Endometrial microvascular endothelial cells (primary cell): Measurements from ENCODE around the gene CDH18. TPM values are rescaled to one million over a fixed set of nuclear protein-coding genes. Genes with fewer than 3 reads are reported as not detected.

Experiments used
- in situ Hi-C: cut with HindIII; loops from 2 replicates; pipeline ENCODE4 v1.10.0; 2017; ENCODE audit warnings: low sequenced_read_pairs, low pct_unique_long_range_greater_than_20kb; ENCODE audit errors: inconsistent ontology term
- total RNA-seq: library from RNA; depleted of rRNA; stranded (reverse); fragments of >200 nt; gene quantifications from one replicate; pipeline ENCODE4 v1.2.3, GENCODE V29; 2015; ENCODE audit errors: inconsistent ontology term

CDH18 gene
- total RNA-seq, result not detected

- in situ Hi-C loops, result no loop called here
Observed at GRCh38 chr5:19987612-19988361, at the start of gene CDH18. Gene CDH18 (minus strand): TSS chr5:19988200. CDS start chr5:19838986, 149,214 bp downstream.

GRCh38 chr5:20034717-20035116 is 46.7 kb upstream of the CDH18 start:
- in situ Hi-C loops, result no loop called here

GRCh38 chr5:20033881-20034280 is 45.9 kb upstream of the CDH18 start:
- in situ Hi-C loops, result no loop called here

- in situ Hi-C loops, result no loop called here
Observed at GRCh38 chr5:20032896-20033295, 44.9 kb upstream of the CDH18 start.

- in situ Hi-C loops, result no loop called here
Observed at GRCh38 chr5:20030125-20030524, 42.1 kb upstream of the CDH18 start.

- in situ Hi-C loops, result no loop called here
Observed at GRCh38 chr5:20029266-20029665, 41.3 kb upstream of the CDH18 start.

DNA sequence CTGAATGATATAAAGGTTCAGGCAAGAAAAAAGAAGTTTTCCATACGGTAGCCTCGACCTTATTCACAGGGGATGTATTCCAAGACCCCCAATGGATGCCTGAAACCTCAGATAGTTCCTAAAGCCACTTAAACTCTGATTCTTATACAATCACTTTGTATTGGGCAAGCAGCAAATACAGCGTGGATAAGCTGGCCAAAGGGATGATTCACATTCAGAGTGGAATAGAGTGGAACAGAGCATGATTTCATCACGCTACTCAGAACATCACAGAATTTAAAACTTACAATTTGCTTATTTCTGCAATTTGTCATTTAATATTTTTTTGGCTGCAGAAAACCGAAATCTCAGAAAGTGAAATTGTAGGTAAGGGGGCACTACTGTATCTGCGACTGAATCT is 40.5 kb upstream of the CDH18 start:
- in situ Hi-C loops, result no loop called here

DNA sequence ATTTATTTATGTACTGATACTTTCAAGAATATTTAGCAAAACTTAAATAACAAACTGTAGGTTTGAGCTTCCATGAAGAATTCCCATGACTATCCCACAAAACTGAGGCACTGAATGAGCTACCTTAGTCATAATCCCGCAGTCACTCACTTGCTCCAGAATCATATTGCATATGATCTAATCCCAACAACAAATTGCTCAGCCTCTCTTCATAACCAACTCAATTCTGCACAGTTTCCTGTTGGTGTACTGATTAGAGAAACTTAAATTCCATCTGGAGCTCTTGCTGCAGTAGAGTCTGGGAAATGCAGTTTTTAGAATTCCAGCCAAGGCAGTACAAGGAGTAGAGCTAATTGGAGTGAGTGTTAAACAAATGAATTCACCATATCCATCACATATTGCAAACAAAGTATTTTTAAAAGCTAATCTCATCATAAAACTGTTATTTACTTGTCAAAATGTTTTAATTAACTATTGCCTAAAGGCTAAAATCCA is 35.7 kb upstream of the CDH18 start:
- in situ Hi-C loops, result no loop called here

DNA sequence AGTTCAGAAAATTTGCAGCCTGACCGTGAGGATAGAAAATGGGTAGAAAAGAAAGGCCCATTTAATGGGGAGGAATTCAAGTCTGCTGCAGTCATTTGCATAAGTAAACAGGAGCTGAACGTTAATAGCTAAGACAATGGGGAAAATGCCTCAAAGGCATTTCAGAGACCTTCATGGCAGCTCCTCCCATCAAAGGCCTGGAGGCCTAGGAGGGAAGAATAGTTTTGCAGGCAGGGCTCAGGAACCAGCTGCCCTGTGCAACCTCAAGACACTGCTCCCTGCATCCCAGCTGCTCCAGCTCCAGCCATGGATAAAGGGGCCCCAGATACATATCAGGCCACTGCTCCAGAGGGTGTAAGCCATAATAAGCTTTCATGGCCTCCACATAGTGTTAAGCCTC is 32.2 kb upstream of the CDH18 start:
- in situ Hi-C loops, result no loop called here

- in situ Hi-C loops, result no loop called here
Observed at GRCh38 chr5:20017021-20017420, 29.0 kb upstream of the CDH18 start.

GRCh38 chr5:20000416-20000815 is 12.4 kb upstream of the CDH18 start:
- in situ Hi-C loops, result no loop called here

DNA sequence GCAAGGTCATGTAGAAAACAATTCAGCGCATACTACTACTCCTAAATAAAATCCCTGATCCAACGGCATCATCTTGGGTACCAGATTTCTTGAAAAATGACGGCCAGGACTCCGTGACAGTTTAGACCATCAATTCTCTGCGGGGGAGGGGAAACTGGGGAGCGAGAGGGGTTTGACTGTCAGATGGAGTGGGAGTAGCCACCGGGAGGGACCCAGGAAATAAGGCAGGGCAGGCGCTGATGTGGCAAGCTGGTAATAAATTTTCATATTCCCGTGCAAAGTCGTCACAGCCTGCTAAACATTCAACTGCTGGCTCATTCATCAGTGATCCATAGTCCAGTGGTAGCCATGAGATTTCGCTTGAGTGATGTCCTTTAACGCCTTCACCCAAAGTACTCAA is 457 bp upstream of the CDH18 start:
- in situ Hi-C loops, result no loop called here

- in situ Hi-C loops, result no loop called here
Observed at GRCh38 chr5:19986806-19987205, 1.2 kb downstream of the CDH18 start.

DNA sequence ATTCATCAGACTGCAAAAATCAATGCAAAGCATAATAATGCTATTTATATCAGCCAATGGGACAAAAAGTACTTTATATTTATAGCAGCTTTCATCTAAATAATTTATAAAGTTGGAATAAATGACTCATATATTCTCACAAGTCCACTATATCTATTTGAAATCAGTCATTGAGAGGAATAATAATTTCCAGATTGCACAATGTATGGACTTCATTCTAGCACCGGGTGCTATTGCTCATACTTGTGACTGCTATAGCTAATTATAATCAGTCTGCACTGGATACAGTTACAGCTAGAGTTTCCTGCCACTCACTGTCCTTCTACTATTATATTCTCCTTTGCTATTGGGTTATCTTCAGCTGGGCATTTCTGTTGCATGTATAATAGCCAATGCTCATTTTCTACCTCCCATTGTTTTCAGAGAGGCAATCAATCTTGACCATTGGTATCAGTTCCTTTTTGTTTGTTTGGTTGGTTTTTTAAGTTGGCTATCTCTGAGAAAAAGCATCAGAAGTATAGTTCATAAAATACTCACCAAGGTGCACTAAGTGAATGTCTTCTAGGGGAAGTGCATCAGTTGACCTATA is 1.9 kb downstream of the CDH18 start:
- in situ Hi-C loops, result no loop called here

- in situ Hi-C loops, result no loop called here
Observed at GRCh38 chr5:19978476-19978875, 9.5 kb downstream of the CDH18 start.

GRCh38 chr5:19977099-19977498 is 10.9 kb downstream of the CDH18 start:
- in situ Hi-C loops, result no loop called here

DNA sequence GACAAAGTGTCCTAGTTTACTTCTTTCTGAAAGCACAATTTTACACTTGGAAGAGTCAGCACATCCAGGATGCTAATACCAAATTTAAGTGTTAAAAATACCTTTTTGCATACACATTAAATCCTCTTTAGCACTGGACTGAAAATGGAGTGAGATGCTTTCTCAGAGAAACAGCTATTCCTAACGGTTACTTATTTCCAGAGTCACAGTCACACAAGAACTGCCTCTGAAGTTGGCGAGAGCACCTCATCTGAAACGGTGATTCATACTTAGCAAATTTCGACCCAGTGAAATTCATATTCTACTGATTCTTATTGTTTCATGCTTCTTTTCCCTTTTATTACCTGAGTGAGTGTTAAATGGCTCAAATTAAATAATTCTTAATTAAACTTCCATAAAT is 12.2 kb downstream of the CDH18 start:
- in situ Hi-C loops, result no loop called here

GRCh38 chr5:19960451-19960850 is 27.5 kb downstream of the CDH18 start:
- in situ Hi-C loops, result no loop called here

DNA sequence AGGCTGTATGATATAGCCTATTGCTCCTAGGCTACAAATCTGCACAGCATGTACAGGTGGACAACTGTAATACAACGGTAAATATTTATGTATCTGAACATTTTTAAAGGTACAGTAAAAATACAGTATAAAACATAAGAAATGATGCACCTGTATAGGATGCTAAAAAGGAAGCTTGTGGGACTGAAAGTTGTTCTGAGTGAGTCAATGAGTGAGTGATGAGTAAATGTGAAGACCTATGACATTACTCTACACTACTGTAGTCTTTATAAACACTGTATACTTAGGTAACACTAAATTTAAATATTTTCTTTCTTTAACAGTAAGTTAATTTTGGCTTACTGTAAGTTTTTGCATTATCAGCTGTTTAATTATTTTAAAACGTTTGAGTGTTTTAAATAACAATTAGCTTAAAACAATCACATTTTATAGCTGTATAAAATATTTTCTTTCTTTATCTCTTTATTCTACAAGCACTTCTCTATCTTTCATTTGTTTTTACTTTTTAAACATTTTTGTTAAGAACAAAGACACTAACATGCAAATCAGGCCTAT is 28.1 kb downstream of the CDH18 start:
- in situ Hi-C loops, result no loop called here

- in situ Hi-C loops, result no loop called here
Observed at GRCh38 chr5:19950897-19951296, 37.1 kb downstream of the CDH18 start.
